RPMI8226 (cell line): ENCODE measurements around the gene SMIM36.
A peak's percentile ranks its signal among the peaks of the same experiment; 100 is the strongest.
"Not testable (repeated sequence)": the region's sequence is repeated elsewhere in the genome, so short reads cannot be mapped to it uniquely, and the experiment has no call there.

Experiments used
- DNase-seq: peaks from one replicate; pipeline ENCODE4 v3.0.0-alpha.2; 2015

SMIM36 gene

GRCh38 chr17:55510986-55511721, at the start of gene SMIM36:
TSS of gene SMIM36 (minus strand) at chr17:55511452.
- DNase-seq = no peak

- no peak for DNase-seq
Observed at GRCh38 chr17:55555772-55556171, 44.5 kb upstream of the SMIM36 start.

- peak; percentile 19 for DNase-seq
Observed at GRCh38 chr17:55549140-55549539, 37.9 kb upstream of the SMIM36 start.

- DNase-seq = no peak
Observed at GRCh38 chr17:55546991-55547664, 35.9 kb upstream of the SMIM36 start.

GRCh38 chr17:55546481-55546880, 35.2 kb upstream of the SMIM36 start:
- DNase-seq = no peak

GRCh38 chr17:55545806-55546205, 34.6 kb upstream of the SMIM36 start:
- DNase-seq = no peak

GRCh38 chr17:55543709-55544108, 32.5 kb upstream of the SMIM36 start:
- no peak for DNase-seq

GRCh38 chr17:55540414-55541091, 29.3 kb upstream of the SMIM36 start:
- DNase-seq = no peak

- DNase-seq = no peak
Observed at GRCh38 chr17:55536205-55536604, 25.0 kb upstream of the SMIM36 start.

GRCh38 chr17:55533608-55534007, 22.4 kb upstream of the SMIM36 start:
- DNase-seq = no peak

GRCh38 chr17:55532670-55533069, 21.4 kb upstream of the SMIM36 start:
- no peak for DNase-seq

GRCh38 chr17:55531053-55531728, 19.9 kb upstream of the SMIM36 start:
- no peak for DNase-seq

- no peak for DNase-seq
Observed at GRCh38 chr17:55530064-55530463, 18.8 kb upstream of the SMIM36 start.

- DNase-seq = peak; percentile 34
Observed at GRCh38 chr17:55527540-55528118, 16.4 kb upstream of the SMIM36 start.

- DNase-seq = no peak
Observed at GRCh38 chr17:55524440-55525220, 13.4 kb upstream of the SMIM36 start.

- DNase-seq = not testable (repeated sequence)
Observed at GRCh38 chr17:55523032-55523431, 11.8 kb upstream of the SMIM36 start.

- no peak for DNase-seq
Observed at GRCh38 chr17:55521186-55521585, 9.9 kb upstream of the SMIM36 start.

GRCh38 chr17:55520402-55520801, 9.2 kb upstream of the SMIM36 start:
- DNase-seq = no peak

- DNase-seq = no peak
Observed at GRCh38 chr17:55518510-55518909, 7.3 kb upstream of the SMIM36 start.

- peak; percentile 78 for DNase-seq
Observed at GRCh38 chr17:55513885-55514590, 2.8 kb upstream of the SMIM36 start.

GRCh38 chr17:55507669-55508068, 3.6 kb downstream of the SMIM36 start:
- not testable (repeated sequence) for DNase-seq
